Neural progenitor cell (in vitro differentiated cells): ENCODE measurements around the gene AP1S1.

Source experiments
- CTCF ChIP-seq: fragments of 200-600 bp; sonication (generic); IDR thresholded peaks from 2 replicates; pipeline ENCODE4 v1.5.1; 2017; ENCODE audit warnings: antibody characterized with exemption, mild to moderate bottlenecking
- EZH2 ChIP-seq: fragments of 200-600 bp; sonication (generic); IDR thresholded peaks from 2 replicates; pipeline ENCODE4 v1.6.1; 2017; ENCODE audit warnings: antibody characterized with exemption, mild to moderate bottlenecking, moderate library complexity
- EZH2phosphoT487 ChIP-seq: fragments of 200-600 bp; sonication (generic); IDR thresholded peaks from 2 replicates; pipeline ENCODE4 v1.6.1; 2017; ENCODE audit warnings: antibody characterized with exemption

- TF ChIP-seq CTCF (no peak), EZH2phosphoT487 (no peak), EZH2 (no peak)
Observed at GRCh38 chr7:101121991-101122932, 32.0 kb upstream of the AP1S1 start.
